Skeletal muscle satellite cell (primary cell): ENCODE measurements around the gene GRM5.

Experiments used
- H3K27me3 ChIP-seq: 2 replicates; pipeline ENCODE4 v1.7.0; 2013; ENCODE audit warnings: low read length; ENCODE audit not compliant: control insufficient read depth, insufficient read depth
- H3K36me3 ChIP-seq: 2 replicates; pipeline ENCODE4 v1.7.0; 2013; ENCODE audit warnings: mild to moderate bottlenecking, control low read depth, low read length; ENCODE audit not compliant: insufficient read depth
- H3K4me1 ChIP-seq: 2 replicates; pipeline ENCODE4 v1.7.0; 2013; ENCODE audit warnings: low read length; ENCODE audit not compliant: control insufficient read depth, insufficient read depth
- H3K4me2 ChIP-seq: 2 replicates; pipeline ENCODE4 v1.7.0; 2013; ENCODE audit warnings: mild to moderate bottlenecking, low read length
- H3K4me3 ChIP-seq: 2 replicates; pipeline ENCODE4 v1.7.0; 2013; ENCODE audit warnings: low read length
- H3K9ac ChIP-seq: 2 replicates; pipeline ENCODE4 v1.7.0; 2013; ENCODE audit warnings: mild to moderate bottlenecking, low read depth, low read length, moderate library complexity
- H3K9me3 ChIP-seq: replicated peaks from 2 replicates; pipeline ENCODE4 v1.7.0; 2013; ENCODE audit warnings: mild to moderate bottlenecking, control low read depth, low read length

The GRM5 gene

DNA sequence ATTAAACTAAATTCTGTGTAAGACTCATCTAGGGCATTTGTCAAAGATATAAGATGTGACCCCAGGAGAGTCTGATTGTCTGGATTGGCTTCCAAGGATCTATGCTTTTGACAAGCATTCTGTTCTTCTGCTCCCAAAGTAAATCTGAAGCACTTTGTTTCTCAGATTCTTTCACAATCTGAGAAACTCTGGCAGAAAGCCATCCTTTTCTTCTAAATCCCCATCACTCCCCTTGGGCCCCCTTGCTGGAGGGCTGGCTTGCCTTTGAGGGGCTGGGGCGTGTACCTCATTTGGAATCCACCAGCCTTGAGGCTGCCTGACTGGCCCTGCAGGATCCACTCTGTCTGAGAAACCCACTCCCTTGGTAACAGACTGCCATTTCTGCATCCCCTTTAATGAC lies 554.8 kb downstream of the GRM5 start:
- Histone ChIP-seq H3K4me3 (no peak overlapping the region), H3K27me3 (peaks cover 5% of the 10 kb centered on the region)

DNA sequence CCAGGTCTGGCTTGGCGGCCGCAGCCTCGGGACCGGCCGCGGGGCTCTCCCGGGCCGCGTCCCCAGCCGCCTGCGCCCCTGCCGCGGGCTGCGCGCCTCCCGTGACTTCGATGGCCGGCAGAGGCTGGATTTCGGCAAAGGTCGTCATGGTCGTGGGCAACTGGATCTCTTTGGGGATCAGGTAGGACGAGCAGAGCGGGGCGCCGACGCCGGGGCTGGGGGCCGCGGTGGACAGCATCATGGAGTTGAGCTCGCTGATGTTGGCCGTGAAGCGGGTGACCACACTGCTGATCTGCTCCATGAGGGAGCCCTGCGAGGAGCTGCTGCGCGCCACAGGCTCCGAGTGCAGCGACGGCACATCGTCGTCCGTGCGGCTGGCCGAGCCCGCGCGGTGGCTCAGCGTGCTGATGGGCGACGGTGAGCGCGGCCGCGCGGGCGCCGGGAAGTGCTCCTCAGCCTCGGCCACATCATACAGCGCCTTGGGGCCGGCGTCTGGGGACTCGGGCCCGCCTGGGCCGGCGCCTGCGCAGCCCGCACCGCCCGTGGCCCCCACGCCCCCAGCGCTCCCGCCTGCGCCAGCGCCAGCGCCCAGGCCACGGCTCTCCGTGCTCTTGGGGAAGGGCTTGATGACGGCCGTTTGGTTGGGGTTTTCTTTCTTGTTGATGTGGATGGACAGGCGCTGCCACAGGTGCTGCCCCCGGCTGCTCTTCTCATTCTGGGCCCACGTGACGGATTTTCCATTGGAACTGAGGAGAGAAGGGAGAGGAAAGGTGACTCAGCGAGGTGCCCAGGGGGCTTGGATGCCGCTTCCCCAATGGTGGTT lies 556.8 kb downstream of the GRM5 start:
- peak overlapping the region; percentile 79 for H3K4me2 ChIP-seq
- no peak overlapping the region for H3K9ac ChIP-seq
- peak overlapping the region; percentile 59 for H3K4me3 ChIP-seq
- H3K4me1 ChIP-seq, result peaks cover 5% of the 10 kb centered on the region
- no peaks in the 10 kb centered on the region for H3K36me3 ChIP-seq
- H3K9me3 ChIP-seq, result no peaks in the 10 kb centered on the region
- peaks cover 5% of the 10 kb centered on the region for H3K27me3 ChIP-seq

More for the DNA sequence above, 554.8 kb downstream of the GRM5 start:
- H3K9ac ChIP-seq, result no peak overlapping the region
- H3K36me3 ChIP-seq, result no peaks in the 10 kb centered on the region
- H3K4me1 ChIP-seq, result peaks cover 5% of the 10 kb centered on the region
- H3K4me2 ChIP-seq, result no peak overlapping the region
- no peaks in the 10 kb centered on the region for H3K9me3 ChIP-seq

DNA sequence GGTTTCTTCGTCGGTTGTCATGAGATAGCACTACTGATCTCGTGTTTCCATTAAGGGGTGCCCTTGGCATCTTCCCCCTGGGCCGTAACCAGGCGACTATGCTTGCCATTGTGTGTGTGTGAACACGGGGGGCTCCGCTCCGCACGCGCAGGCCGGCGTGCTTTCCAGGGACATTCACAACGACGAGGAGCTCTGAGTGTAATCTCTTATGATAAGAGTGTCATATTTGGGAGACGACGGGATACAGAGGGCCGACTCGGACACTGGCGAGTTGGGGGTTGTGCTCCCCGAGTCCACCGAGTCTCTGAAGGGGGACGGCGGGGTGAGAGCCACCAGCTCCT lies 557.4 kb downstream of the GRM5 start:
- Histone ChIP-seq H3K4me3 (peak overlapping the region; percentile 59), H3K9ac (no peak overlapping the region), H3K36me3 (no peaks in the 10 kb centered on the region), H3K4me1 (peaks cover 5% of the 10 kb centered on the region), H3K4me2 (peak overlapping the region; percentile 79), H3K27me3 (peaks cover 5% of the 10 kb centered on the region), H3K9me3 (no peaks in the 10 kb centered on the region)

DNA sequence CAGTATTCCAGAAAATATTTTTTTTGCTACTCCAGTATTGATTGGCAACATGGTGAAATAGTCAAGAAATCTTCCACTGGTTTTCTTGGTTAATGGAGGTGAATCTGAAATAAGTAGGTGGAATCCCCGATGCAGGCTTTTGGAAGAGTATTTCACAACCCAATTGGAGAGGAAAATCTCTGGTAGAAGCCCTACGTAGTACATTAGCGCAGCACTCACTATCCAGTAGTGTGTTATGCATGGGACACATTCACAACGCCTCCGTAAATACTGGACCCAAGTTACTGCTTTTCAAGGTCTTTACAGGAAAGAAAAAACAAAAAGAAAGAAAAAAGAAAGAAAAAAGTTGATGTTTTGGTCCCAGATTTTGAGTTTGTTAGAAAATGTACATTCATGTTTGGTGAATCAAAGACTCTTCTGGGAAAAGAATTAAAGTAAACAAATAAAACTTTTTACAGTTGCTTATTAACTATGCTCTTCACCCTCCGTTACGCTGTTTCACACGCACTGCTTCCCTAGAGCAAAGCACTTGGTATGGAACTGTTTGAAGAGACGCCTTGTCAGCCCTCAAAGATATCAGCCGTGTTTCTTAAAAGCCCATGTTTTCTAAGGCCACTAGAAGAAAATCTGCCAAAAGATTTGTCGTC lies 557.9 kb downstream of the GRM5 start:
- Histone ChIP-seq H3K4me2 (no peak overlapping the region), H3K36me3 (no peaks in the 10 kb centered on the region), H3K27me3 (peaks cover 5% of the 10 kb centered on the region), H3K4me1 (peaks cover 5% of the 10 kb centered on the region), H3K4me3 (no peak overlapping the region), H3K9ac (no peak overlapping the region), H3K9me3 (no peaks in the 10 kb centered on the region)

DNA sequence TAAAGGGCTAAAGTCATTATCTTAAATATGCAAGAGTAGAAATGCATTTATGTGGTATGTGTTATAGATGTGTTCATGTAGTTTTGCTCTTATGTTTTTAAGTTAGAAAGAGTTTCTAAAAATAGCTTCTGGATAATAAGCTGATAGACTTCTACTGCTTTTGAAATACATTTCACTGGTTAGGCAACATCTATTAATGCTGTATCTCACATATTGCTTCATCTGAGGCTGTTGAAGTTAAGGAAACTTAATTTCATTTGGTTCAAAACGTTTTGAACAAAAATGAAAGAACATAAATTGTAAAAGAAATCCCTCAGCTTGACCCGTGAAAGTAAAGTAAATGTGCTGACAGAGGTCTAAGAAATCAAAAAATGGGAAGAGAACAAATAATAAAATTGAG lies 564.2 kb downstream of the GRM5 start:
- Histone ChIP-seq H3K36me3 (no peaks in the 10 kb centered on the region), H3K4me3 (no peak overlapping the region), H3K9ac (no peak overlapping the region), H3K27me3 (no peaks in the 10 kb centered on the region), H3K9me3 (no peaks in the 10 kb centered on the region), H3K4me1 (no peaks in the 10 kb centered on the region), H3K4me2 (no peak overlapping the region)

DNA sequence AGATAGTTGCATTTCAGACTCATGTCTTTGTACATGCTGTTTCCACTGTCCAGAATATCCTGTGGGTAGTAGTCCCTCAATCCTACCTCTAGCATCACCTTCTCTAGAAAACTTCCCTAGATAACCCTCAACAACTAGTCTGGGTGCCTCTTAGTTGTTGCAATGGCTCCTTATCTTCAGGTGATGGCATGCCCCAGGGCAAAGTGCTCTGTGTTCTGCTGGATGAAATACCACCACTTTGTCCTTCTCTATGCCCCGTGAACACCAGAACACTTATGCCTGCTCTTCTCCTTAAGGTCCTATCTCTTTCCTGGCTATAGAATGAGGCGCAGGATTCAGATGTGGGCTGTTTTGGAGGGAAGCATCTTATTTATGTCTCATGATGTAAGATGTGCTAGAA lies 569.9 kb downstream of the GRM5 start:
- Histone ChIP-seq H3K4me2 (no peak overlapping the region), H3K4me1 (no peaks in the 10 kb centered on the region), H3K9me3 (no peaks in the 10 kb centered on the region)

DNA sequence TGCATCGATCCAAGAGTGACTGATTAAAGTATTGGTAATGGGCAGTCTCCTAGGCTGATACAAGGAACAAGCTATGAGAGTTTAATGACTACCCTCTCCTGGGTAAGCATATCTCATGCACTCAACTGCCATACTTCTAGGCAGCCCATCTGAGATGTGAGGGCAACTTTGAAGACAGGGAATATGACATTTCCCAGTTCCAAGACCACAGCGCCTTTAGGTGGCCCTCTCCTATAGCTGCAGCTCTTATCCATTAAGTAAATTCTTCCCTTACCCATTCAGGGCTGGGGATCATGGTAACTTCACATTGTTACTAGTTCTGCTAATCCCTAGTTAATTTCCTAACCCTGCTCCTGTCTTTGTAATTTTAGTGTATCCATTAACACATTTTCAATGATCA lies 570.9 kb downstream of the GRM5 start:
- H3K27me3 ChIP-seq, result no peaks in the 10 kb centered on the region
- H3K4me2 ChIP-seq, result no peak overlapping the region
- no peak overlapping the region for H3K4me3 ChIP-seq
- H3K4me1 ChIP-seq, result no peaks in the 10 kb centered on the region
- H3K9ac ChIP-seq, result no peak overlapping the region
- no peaks in the 10 kb centered on the region for H3K36me3 ChIP-seq
- no peaks in the 10 kb centered on the region for H3K9me3 ChIP-seq

More for the DNA sequence above, 569.9 kb downstream of the GRM5 start:
- no peak overlapping the region for H3K4me3 ChIP-seq
- no peak overlapping the region for H3K9ac ChIP-seq
- H3K36me3 ChIP-seq, result no peaks in the 10 kb centered on the region
- H3K27me3 ChIP-seq, result no peaks in the 10 kb centered on the region

DNA sequence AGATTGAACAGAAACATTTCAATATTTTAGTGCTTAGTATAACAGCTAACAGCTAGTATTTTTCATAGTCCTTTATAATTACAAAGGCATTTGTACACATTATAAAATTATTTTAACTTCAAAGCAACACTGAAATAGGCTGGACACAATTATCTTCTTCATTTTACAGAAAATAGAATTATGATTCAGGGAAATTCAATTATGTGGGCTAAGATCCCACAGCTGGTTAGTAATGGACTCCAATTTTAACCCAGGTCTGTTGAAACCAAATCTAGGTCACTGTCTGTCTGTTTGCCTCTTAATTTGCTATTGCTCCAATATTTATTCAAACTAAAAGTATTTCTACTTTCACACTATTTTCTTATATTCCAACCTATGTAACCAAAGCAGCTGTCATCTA lies 574.1 kb downstream of the GRM5 start:
- no peaks in the 10 kb centered on the region for H3K27me3 ChIP-seq
- no peak overlapping the region for H3K9ac ChIP-seq
- H3K9me3 ChIP-seq, result no peaks in the 10 kb centered on the region
- H3K4me2 ChIP-seq, result no peak overlapping the region
- no peaks in the 10 kb centered on the region for H3K4me1 ChIP-seq
- no peak overlapping the region for H3K4me3 ChIP-seq
- no peaks in the 10 kb centered on the region for H3K36me3 ChIP-seq

DNA sequence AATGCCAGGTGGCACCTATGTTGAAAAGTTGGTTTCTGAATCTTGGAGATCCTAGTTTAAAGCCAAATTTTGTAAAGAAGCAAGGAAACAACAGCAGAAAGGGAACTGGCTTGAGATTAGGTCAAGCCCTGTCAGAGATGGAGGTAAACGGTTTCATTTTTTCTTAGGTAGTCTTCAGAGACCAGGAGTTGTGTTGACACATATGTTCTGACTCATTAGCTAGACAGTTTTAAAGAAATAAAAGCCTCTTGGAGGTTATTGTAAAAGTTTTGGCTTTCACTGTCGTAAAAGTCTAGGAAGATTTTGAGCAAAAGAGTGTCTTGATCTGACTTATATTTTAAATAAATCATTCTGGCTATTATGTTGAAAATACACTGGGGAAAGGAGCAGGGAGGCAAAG lies 576.8 kb downstream of the GRM5 start:
- H3K9me3 ChIP-seq, result no peaks in the 10 kb centered on the region
- H3K4me2 ChIP-seq, result no peak overlapping the region
- no peak overlapping the region for H3K4me3 ChIP-seq
- H3K4me1 ChIP-seq, result no peaks in the 10 kb centered on the region
- no peak overlapping the region for H3K9ac ChIP-seq
- H3K36me3 ChIP-seq, result no peaks in the 10 kb centered on the region
- no peaks in the 10 kb centered on the region for H3K27me3 ChIP-seq

DNA sequence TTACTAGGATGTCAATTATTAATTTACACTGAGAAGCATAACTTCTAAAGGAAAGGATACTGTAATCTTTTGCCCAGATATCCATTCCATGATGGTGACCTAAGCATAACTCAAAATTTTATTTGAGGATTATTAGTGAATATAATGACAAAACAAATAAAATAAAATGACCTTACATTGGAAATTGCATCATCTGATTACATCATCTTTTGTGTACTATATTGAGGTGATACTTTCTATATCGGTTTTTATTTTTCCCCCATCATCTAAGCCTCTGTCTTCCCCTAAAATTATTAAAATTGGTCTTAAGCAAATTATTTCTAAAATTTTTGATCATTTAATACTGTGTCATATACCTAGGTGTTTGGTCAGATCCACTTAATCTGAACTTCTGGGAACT lies 578.1 kb downstream of the GRM5 start:
- Histone ChIP-seq H3K36me3 (no peaks in the 10 kb centered on the region), H3K9ac (no peak overlapping the region), H3K4me3 (no peak overlapping the region), H3K27me3 (no peaks in the 10 kb centered on the region), H3K9me3 (no peaks in the 10 kb centered on the region), H3K4me1 (peaks cover 12% of the 10 kb centered on the region), H3K4me2 (no peak overlapping the region)

DNA sequence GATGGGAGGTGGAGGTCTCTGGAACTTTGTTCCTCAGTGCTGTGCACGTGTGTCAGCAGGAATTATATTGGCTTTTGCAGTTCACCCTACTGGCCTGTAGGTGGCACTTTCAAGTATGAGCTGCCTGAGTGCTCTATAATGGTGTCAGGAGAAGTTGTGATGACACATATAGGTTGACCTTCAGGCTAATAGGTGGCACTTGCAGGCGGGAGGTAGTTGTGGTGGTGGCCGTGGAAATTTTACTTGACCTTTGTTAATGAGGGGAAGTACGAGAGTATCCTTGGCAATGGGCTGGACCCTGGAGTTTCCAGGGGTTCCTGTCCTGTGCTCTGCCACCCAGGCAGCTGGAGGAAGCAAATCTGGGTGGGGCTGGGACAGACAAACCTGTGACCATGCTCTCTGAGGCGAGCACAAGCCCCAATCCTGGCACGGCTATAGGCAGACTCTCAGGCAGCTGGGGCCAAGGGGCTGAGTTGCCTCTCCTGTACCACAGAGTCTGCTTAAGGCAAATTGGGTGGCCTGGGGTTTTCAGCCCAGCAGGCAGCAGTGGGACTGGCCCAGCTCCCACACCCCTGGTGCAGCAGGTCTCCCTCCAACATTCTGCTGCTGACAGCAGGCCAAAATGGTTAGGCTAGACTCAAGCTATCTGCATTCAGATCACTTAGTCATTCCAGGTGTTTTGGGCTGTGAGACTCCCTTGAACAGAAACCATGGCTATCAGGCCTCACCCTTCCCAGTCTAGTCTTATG lies 580.7 kb downstream of the GRM5 start:
- Histone ChIP-seq H3K4me3 (no peak overlapping the region), H3K9ac (no peak overlapping the region), H3K27me3 (no peaks in the 10 kb centered on the region), H3K4me2 (no peak overlapping the region), H3K36me3 (no peaks in the 10 kb centered on the region), H3K9me3 (no peaks in the 10 kb centered on the region), H3K4me1 (peaks cover 36% of the 10 kb centered on the region)
